Measurements from ENCODE around the gene FAM110C. TPM values are rescaled to one million over a fixed set of nuclear protein-coding genes. Genes with fewer than 3 reads are reported as not detected.

FAM110C gene
- total and polyA plus RNA-seq, 2 of the 8 experiments (the other 6 are each of a cell fraction or from before 2014, with no cell fraction given) = 4.8 to 13.2 TPM

DNA sequence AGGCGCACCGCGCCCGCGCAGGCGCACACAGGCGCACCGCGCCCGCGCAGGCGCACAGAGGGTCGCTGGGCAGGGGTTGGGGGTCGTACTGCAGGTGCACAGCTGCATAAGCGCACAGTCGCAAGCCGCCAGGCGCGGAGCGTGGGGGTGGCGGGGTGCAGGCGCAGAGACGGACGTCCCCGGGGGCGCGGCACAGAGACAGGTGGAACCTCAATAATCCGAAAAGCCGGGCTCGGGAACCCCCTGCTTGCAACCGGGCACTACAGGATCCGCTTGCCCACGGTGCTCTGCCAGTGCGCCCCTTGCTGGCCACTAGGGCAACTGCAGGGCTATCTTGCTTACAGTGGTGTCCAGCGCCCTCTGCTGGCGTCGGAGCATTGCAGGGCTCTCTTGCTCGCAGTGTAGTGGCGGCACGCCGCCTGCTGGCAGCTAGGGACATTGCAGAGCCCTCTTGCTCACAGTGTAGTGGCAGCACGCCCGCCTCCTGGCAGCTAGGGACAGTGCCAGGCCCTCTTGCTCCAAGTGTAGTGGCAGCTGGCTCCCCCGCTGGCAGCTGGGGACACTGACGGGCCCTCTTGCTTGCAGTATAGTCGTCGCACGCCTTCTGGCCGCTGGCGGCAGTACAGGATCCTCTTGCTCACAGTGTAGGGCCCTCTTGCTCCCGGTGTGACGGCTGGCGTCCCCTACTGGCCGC is 34.9 kb downstream of the FAM110C start (continued):
- TF ChIP-seq RFX5 (IDR thresholded peaks at IDR 0.05; ENCODE audit: borderline replicate concordance, low read depth, low read length) = no peak
- TF ChIP-seq, protein P1, sequence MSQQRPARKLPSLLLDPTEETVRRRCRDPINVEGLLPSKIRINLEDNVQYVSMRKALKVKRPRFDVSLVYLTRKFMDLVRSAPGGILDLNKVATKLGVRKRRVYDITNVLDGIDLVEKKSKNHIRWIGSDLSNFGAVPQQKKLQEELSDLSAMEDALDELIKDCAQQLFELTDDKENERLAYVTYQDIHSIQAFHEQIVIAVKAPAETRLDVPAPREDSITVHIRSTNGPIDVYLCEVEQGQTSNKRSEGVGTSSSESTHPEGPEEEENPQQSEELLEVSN (IDR thresholded peaks at IDR 0.05) = 0 out of 2 replicates have a peak, but pooled peaks have one; percentile 31
- no peak for TF ChIP-seq SAP30 (IDR thresholded peaks at IDR 0.05; ENCODE audit: insufficient read depth, insufficient replicate concordance, low read length)
- TF ChIP-seq TAF7 (optimal IDR thresholded peaks at IDR 0.05; ENCODE audit: borderline replicate concordance, low read depth, low read length) = peak; percentile 99
- no peak for TF ChIP-seq JUN (IDR thresholded peaks at IDR 0.05; ENCODE audit: low read depth, low read length)
- TF ChIP-seq CREB1 (IDR thresholded peaks at IDR 0.05) = peak; percentile 64
- TF ChIP-seq MAFK (IDR thresholded peaks at IDR 0.05; ENCODE audit: low read depth, low read length) = no peak; the same call in 1 of the 2 replicates
- 0 out of 2 replicates have a peak, but pooled peaks have one; percentile 75 for TF ChIP-seq CBX5 (IDR thresholded peaks at IDR 0.05; ENCODE audit: low read depth, low read length)
- TF ChIP-seq HDAC6 (IDR thresholded peaks at IDR 0.05; ENCODE audit: low read depth, low read length) = no peak
- no peak for TF ChIP-seq SP1 (IDR thresholded peaks at IDR 0.05; ENCODE audit: low read depth, low read length)
- no peak for TF ChIP-seq CBX8 (IDR thresholded peaks at IDR 0.05; ENCODE audit: borderline replicate concordance, low read depth, low read length)
- TF ChIP-seq BCL11A (IDR thresholded peaks at IDR 0.05; ENCODE audit: low read depth in 2 of 2, low read length in 2 of 2) = no peak
- TF ChIP-seq GTF2F1 (IDR thresholded peaks at IDR 0.05; ENCODE audit: borderline replicate concordance, low read depth, low read length) = no peak
- no peak for TF ChIP-seq SP4 (IDR thresholded peaks at IDR 0.05; ENCODE audit: low read length)
- TF ChIP-seq GABPA (IDR thresholded peaks at IDR 0.05; ENCODE audit: borderline replicate concordance, insufficient read depth, low read length) = peak; percentile 77; the same call in 1 of the 2 replicates
- TF ChIP-seq ASH2L (IDR thresholded peaks at IDR 0.05; ENCODE audit: low read length) = no peak
- no peak for TF ChIP-seq BACH1 (IDR thresholded peaks at IDR 0.05; ENCODE audit: low read length)
- TF ChIP-seq SIRT6 (IDR thresholded peaks at IDR 0.05; ENCODE audit: low read length) = no peak
- TF ChIP-seq SRF (IDR thresholded peaks at IDR 0.05; ENCODE audit: low read depth, low read length) = peak; percentile 65; the same call in 1 of the 2 replicates
- TF ChIP-seq, protein P2, sequence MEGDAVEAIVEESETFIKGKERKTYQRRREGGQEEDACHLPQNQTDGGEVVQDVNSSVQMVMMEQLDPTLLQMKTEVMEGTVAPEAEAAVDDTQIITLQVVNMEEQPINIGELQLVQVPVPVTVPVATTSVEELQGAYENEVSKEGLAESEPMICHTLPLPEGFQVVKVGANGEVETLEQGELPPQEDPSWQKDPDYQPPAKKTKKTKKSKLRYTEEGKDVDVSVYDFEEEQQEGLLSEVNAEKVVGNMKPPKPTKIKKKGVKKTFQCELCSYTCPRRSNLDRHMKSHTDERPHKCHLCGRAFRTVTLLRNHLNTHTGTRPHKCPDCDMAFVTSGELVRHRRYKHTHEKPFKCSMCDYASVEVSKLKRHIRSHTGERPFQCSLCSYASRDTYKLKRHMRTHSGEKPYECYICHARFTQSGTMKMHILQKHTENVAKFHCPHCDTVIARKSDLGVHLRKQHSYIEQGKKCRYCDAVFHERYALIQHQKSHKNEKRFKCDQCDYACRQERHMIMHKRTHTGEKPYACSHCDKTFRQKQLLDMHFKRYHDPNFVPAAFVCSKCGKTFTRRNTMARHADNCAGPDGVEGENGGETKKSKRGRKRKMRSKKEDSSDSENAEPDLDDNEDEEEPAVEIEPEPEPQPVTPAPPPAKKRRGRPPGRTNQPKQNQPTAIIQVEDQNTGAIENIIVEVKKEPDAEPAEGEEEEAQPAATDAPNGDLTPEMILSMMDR (IDR thresholded peaks at IDR 0.05; ENCODE audit: control extremely low read depth in 1 of 3, insufficient read depth in 1 of 3, low read depth in 1 of 3, low read length in 3 of 3) = peak; percentile 94 to 100 (median 99)
- TF ChIP-seq TCF12 (IDR thresholded peaks at IDR 0.05; ENCODE audit: low read depth, low read length) = no peak
- TF ChIP-seq RBBP5 (IDR thresholded peaks at IDR 0.05; ENCODE audit: borderline replicate concordance, low read depth, low read length) = no peak
